BE2C (cell line): ENCODE measurements around the gene CNTN3. TPM values are rescaled to one million over a fixed set of nuclear protein-coding genes. Genes with fewer than 3 reads are reported as not detected.

ENCODE experiments used
- DNase-seq: peaks from one replicate; pipeline ENCODE4 v3.0.0-alpha.2; 2020
- H3K27me3 ChIP-seq: fragments of 250-450 bp; sonication (Bioruptor Pico); 2 replicates; pipeline ENCODE4 v1.5.1; 2020; ENCODE audit warnings: mild to moderate bottlenecking
- H3K36me3 ChIP-seq: fragments of 250-450 bp; sonication (Bioruptor Pico); 2 replicates; pipeline ENCODE4 v1.5.1; 2020; ENCODE audit warnings: mild to moderate bottlenecking
- H3K4me1 ChIP-seq: fragments of 250-450 bp; sonication (Bioruptor Pico); 2 replicates; pipeline ENCODE4 v1.5.1; 2020
- H3K4me3 ChIP-seq: 2 replicates; pipeline ENCODE4 v1.5.1; 2011; ENCODE audit warnings: low read depth, low read length
- H3K9me3 ChIP-seq: fragments of 250-450 bp; sonication (Bioruptor Pico); 2 replicates; pipeline ENCODE4 v1.5.1; 2020
- polyA plus RNA-seq: library from polyadenylated mRNA; unstranded; fragments of >200 nt; gene quantifications from one replicate; pipeline ENCODE4 v1.2.1, GENCODE V29; 2012; ENCODE audit warnings: low read depth, missing spikeins; ENCODE audit not compliant: insufficient read length, insufficient read depth
- TF ChIP-seq, protein P1 (sequence below): IDR thresholded peaks from 2 replicates; pipeline ENCODE4 v1.5.1; 2012; ENCODE audit warnings: mild to moderate bottlenecking, low read depth, low read length

The CNTN3 gene
- not detected for polyA plus RNA-seq

DNA sequence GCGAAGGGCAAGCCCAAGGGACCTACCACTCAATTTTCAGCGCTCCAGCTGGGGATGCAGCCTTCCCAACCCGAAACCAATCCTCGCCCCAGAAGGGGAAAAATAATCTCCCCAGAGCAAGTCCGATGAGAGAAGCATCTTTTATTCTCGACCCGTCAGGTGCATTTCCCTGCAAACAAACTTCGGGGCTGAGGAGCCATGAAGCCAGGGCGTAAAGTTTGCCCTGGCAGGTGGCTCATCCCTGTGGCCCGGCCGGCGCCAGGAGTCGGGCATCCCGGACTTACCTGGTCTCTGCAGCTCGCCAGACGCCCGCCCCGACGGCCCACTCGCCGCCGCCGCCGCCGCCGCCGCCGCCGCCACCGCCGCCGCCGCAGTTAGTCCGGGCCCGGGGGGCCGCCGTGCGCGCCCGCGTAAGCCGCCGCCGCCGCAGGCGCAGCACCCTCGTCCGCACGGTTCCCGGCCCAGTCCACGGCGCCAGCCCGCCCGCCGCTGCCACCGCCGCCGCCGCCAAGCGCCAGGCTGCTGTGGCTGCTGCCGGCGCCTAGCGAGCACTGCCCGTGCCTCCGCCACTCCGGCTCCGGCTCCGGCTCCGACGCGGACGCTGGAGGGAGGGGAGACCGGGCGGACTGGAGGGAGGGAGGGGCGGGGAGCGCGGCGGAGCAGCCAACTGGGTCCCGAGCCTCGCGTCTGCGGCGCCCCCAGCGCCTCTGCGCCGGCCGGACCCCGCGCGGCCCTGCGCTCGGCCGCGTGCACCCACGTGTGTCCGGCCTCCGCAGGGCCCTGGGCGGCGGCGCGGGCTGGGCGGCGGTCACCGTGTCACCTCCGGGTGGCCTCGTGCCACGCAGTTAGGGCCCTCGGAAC, at the start of gene CNTN3:
TSS of gene CNTN3 (minus strand) at position 553 of the 861 bp plus-strand sequence. CDS start 93,547 bp downstream, outside the sequence.
- H3K4me1 ChIP-seq, result no peaks in the 10 kb centered on the region
- H3K27me3 ChIP-seq, result peaks cover 46% of the 10 kb centered on the region
- peak; percentile 56 for DNase-seq
- TF ChIP-seq, protein P1, sequence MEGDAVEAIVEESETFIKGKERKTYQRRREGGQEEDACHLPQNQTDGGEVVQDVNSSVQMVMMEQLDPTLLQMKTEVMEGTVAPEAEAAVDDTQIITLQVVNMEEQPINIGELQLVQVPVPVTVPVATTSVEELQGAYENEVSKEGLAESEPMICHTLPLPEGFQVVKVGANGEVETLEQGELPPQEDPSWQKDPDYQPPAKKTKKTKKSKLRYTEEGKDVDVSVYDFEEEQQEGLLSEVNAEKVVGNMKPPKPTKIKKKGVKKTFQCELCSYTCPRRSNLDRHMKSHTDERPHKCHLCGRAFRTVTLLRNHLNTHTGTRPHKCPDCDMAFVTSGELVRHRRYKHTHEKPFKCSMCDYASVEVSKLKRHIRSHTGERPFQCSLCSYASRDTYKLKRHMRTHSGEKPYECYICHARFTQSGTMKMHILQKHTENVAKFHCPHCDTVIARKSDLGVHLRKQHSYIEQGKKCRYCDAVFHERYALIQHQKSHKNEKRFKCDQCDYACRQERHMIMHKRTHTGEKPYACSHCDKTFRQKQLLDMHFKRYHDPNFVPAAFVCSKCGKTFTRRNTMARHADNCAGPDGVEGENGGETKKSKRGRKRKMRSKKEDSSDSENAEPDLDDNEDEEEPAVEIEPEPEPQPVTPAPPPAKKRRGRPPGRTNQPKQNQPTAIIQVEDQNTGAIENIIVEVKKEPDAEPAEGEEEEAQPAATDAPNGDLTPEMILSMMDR, result no peak
- H3K36me3 ChIP-seq, result no peaks in the 10 kb centered on the region
- H3K4me3 ChIP-seq, result peak within 1 kb of the TSS; percentile 21
- no peaks in the 10 kb centered on the region for H3K9me3 ChIP-seq

DNA sequence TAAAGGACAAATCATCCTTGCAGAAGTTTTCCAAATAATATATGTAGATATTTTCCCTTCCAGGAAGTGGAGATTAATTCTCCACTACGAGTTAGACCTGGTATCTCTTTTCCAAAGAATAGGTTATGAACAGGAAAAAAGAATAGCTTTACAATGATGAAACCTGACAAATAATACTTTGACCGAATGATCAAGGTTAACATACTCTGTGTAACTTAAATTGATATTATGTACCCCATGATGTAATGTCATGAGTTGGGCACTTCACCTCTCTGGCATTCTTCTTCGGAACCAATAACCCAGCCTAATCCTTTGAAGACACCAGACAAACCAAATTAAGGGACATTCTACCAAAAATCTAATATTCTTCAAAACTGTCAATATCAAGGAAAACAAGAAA, 48.7 kb upstream of the CNTN3 start:
- TF ChIP-seq, protein P1, result no peak
- H3K36me3 ChIP-seq, result no peaks in the 10 kb centered on the region
- no peaks in the 10 kb centered on the region for H3K27me3 ChIP-seq
- no peak overlapping the region for H3K4me3 ChIP-seq
- H3K4me1 ChIP-seq, result no peaks in the 10 kb centered on the region
- no peaks in the 10 kb centered on the region for H3K9me3 ChIP-seq
- DNase-seq, result no peak

DNA sequence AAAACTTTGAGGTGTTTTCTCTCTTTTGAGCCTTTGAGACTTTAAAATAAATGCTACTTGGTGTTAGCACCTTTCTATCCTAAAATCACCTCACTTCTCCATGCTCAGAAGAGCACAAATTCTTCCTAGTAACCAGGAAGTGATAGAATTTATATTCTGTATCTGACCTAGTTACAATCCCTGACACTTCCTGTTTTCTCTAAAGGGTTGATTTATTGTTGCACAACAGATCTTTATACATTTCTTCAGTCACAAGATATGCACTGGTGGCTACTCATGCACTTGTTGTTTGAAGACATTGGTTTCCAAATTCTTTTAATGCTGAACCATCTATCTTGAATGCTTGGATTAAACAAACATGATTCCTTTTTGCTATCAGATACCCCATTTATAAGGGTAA, 47.2 kb upstream of the CNTN3 start:
- H3K36me3 ChIP-seq, result no peaks in the 10 kb centered on the region

DNA sequence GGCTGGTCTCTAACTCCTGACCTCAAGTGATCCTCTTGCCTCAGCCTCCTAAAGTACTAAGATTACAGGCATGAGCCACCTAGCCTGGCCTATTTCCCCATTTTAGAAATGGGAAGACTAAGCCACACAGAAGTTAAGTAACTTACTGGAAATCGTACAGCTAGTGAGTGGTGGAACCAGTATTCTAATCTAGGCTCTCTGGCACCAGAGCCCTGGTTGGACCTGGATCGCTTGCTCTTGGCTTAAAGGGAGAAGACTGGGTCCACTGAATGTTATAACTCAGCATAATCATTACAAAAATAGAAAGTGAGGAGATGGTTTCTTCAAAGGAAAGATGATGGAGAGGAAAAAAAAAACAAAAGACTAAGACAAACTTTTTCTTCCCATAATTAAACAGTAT, 37.4 kb upstream of the CNTN3 start:
- DNase-seq, result no peak
- H3K9me3 ChIP-seq, result no peaks in the 10 kb centered on the region
- H3K4me3 ChIP-seq, result no peak overlapping the region
- H3K27me3 ChIP-seq, result no peaks in the 10 kb centered on the region
- TF ChIP-seq, protein P1, result no peak
- H3K36me3 ChIP-seq, result no peaks in the 10 kb centered on the region
- peaks cover 11% of the 10 kb centered on the region for H3K4me1 ChIP-seq

More for the DNA sequence above, 47.2 kb upstream of the CNTN3 start:
- H3K27me3 ChIP-seq, result no peaks in the 10 kb centered on the region
- no peak overlapping the region for H3K4me3 ChIP-seq
- TF ChIP-seq, protein P1, result no peak
- no peaks in the 10 kb centered on the region for H3K9me3 ChIP-seq
- H3K4me1 ChIP-seq, result no peaks in the 10 kb centered on the region
- no peak for DNase-seq

DNA sequence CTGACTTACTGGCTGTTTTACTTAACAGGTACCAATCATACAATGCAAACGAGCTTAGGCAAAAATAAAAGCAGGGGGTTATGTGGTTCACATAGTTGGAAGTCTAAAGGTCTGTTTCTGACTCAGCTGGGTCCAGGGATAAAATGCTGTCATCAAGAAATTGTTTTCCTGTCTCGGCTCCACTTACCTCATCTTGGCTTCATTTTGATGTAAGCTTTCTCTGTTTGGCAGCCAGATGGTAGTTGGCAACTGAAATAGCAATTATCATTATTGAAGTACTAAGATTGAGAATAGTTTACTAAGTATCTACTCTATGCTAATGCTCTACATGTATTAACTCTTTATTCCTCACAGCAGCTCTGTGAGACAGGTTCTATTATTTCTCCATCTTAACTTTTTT, 36.8 kb upstream of the CNTN3 start:
- TF ChIP-seq, protein P1, result no peak
- H3K4me3 ChIP-seq, result no peak overlapping the region
- DNase-seq, result no peak
- H3K36me3 ChIP-seq, result no peaks in the 10 kb centered on the region
- no peaks in the 10 kb centered on the region for H3K27me3 ChIP-seq
- no peaks in the 10 kb centered on the region for H3K9me3 ChIP-seq
- peaks cover 11% of the 10 kb centered on the region for H3K4me1 ChIP-seq

DNA sequence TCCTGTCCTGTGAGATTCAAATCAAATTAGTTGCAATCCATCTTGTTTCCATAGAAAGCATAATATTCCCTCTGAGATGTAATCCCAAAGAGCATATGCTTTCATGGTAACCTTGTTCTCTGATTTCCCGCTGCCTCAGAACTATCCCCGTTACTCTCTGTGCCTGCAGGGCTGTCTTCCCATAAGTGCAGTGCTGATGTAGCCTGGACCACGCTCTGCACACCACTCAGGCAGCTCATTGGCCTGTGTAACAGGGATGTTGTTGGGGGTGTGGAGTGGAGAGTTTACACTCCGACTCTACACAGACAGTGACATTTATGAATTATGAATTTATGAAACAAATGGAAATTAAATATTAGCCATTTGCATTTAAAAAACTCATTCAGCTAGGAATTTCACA, 33.6 kb upstream of the CNTN3 start:
- no peak overlapping the region for H3K4me3 ChIP-seq
- TF ChIP-seq, protein P1, result no peak
- no peaks in the 10 kb centered on the region for H3K9me3 ChIP-seq
- no peaks in the 10 kb centered on the region for H3K36me3 ChIP-seq
- no peaks in the 10 kb centered on the region for H3K27me3 ChIP-seq
- peaks cover 15% of the 10 kb centered on the region for H3K4me1 ChIP-seq
- peak; percentile 57 for DNase-seq
